HG02981 (cell line): ENCODE measurements around the gene QSOX2.

ENCODE experiments used
- ATAC-seq: cut with Tn5 transposase; IDR thresholded peaks from one replicate; pipeline ENCODE4 v1.9.1; 2021; ENCODE audit warnings: mild to moderate bottlenecking, moderate library complexity; ENCODE audit not compliant: unreplicated experiment

Gene QSOX2

GRCh38 chr9:136223871-136224640 lies 21.6 kb downstream of the QSOX2 start:
- ATAC-seq = no peak

GRCh38 chr9:136222906-136223285 lies 22.7 kb downstream of the QSOX2 start:
- no peak for ATAC-seq

- no peak for ATAC-seq
Measured at GRCh38 chr9:136222166-136222905, 23.3 kb downstream of the QSOX2 start.

- no peak for ATAC-seq
Measured at GRCh38 chr9:136220017-136220729, 25.4 kb downstream of the QSOX2 start.

DNA sequence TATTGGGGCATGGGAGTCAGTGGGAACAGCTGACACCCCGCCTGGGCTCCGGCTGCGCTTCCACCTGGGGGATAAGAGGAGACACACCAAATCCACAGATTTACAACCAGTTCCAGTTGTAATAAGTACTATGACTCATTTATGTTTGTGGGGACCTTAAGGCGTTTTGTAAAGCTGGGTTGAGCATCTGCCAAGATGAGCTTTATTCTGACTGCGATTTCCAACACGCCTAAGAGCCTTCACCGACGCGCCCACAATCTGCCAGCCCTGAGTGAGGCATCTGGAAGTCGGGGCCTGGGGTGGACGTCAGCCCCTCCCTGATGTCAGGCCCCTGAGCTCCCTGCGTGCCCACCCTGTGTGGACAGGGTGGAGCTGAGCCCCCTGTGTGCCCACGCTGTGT lies 26.3 kb downstream of the QSOX2 start:
- no peak for ATAC-seq

- ATAC-seq = no peak
Measured at GRCh38 chr9:136218673-136219072, 26.9 kb downstream of the QSOX2 start.

GRCh38 chr9:136218271-136218670 lies 27.3 kb downstream of the QSOX2 start:
- no peak for ATAC-seq

DNA sequence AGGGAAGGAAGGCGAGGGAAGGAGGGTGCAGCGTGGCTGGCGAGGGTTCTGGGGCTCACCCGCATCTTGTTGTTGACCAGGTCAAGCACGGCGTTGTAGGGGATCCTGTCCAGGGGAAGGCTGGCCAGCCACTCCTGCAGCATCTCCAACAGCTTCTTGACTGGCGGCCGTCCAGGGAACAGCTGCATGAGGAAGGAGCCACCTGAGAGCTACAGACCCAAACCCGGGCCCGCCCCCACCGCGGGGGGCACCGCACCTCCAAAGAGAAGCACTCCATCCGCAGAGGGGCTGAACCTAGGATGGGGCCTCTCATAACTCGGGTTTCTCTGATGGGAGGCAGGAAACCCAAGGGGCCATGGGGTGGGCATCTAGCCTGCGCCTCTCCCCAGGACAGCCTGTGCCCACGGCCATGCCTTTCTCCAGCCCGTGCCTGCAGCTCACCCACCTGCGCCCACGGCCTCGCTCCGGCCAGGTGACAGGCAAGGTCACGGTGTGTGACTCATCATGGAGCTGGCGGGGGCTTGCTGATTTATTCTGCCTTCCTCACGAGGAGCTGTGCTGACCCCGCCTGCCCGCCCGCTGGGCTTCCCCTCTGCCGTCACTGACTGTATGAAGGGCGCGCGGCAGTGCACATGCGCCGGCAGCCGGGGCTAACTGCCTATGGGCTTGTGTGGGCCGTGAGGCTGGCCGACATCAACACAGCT lies 28.9 kb downstream of the QSOX2 start:
- ATAC-seq = no peak

DNA sequence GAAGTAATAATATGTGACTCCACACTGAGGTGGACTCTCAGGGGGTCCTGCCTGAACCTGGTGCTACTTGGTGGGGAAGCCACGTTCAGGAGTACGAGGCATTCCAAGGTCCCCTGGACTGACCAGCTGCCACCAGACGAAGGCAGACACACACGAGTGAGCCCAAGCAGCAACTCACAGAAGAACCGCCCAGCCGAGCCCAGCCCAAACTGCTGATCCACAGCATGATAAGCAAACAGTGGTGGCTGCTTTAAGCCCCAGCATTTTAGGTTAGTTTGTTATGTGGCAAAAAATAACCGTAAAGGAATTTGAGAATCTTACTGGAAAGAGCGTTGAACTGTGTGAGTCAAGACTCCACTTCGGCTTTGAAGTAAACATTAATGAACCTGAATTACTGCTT lies 31.9 kb downstream of the QSOX2 start:
- ATAC-seq = no peak

DNA sequence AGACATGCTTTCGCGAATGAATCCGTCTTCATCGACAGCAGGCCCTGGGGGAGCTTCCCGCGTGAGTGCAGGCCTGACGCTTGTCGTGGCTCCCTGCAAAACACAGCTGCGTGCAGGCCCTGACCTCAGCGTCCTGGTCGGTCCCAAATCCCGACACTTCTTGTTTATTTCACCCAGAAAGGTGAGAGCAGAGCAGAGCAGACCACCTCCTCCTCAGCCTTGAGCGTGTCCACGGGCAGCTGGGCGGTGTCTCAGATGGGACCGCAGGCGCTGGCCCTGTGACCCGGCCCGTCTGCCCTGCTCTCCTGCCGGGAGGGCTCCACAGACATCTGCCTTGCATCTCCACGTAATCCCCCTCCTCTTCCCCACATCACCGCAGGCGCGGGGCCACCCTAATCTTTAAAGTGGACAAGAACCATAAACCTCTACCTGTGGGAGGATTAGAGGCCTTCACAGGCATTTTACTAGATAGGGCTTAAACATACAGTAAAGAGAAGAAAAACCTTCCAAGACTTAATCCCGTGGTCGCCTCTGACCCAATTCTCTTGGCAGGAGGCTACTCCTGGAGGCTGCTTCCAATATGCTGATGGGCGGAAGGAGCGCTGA lies 33.2 kb downstream of the QSOX2 start:
- ATAC-seq = no peak

DNA sequence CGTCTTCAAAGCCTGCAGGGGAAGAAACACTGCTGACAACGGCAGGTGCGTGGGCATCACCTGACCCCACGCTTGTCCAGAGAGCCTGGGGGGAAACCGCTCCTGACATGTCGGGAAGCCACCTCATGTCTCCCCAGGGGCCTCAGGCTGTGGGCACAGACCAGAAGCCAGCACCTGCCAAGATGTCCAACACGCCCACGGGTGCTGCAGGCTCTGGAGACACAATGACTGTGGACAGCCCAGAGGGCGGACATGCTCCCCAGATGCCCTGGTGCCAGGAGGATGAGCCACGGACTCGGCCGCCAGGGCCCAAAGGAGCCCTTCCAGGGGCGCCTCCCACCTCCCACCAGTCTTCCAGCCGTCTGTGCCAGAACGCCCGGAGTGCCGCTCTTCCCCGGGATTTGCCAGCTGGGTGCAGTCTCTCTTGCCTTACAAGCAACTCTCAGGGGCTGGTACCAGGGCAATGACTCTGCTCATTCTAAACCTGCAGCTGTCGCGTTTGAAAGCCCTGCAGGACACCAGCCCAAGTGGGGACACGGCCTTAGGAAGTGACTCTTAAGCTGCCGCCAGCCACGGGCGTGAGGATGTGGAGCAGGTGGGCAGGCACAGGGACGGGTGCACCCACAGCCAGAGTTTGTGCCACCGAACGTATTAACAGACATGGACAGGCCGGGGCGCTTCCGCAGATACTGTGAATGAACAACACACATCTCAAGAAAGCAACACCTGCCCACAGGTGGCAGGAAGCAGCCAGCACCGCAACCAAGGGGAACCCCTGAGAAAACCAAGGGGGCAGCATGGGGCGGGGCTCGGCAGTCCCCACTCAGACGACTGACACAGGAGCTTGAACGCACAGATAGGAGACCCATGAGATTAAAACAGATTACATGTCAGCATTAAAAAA lies 33.9 kb downstream of the QSOX2 start:
- ATAC-seq = no peak

DNA sequence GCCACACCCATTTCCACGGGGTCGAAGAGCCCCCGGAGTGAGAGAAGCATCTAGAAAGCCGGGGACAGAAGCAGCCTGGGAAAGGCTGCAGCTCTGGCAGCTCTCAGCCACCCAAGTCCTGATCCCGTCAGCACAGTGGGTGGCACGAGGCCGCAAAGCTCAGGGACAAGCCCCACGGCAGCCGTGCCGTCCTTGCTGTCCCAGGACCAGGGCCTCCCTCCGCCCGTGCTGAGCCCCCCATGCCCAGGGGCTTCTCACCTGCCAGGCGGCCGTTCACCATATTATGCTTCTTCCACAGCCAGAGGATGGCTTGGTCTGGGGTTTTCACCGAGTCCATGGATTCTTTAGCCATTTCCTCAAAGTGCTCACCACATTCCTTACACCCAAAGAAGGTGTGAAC lies 34.6 kb downstream of the QSOX2 start:
- no peak for ATAC-seq

GRCh38 chr9:136210276-136210675 lies 35.3 kb downstream of the QSOX2 start:
- ATAC-seq = no peak

- ATAC-seq = no peak
Measured at GRCh38 chr9:136209786-136210185, 35.8 kb downstream of the QSOX2 start.

DNA sequence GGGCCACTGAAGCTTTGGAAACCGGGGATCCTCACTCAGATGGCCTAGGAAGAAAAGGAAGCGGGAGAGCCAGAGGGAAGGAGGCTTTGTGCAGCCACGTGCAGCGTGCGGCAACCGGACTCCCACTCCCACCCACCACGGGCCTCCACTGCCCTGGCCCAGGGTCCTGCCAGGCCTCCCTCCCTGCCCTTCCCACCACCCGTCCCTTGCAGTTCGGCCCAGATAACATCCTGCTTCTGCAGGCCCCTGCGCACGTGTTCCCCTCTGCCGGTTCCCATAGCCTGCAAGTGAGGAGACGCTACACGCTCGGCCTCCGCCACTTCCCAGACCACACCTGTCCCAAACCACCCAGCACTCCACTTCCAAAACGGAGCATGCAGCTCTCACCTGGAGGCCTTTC lies 36.4 kb downstream of the QSOX2 start:
- no peak for ATAC-seq

- ATAC-seq = no peak
Measured at GRCh38 chr9:136208675-136209074, 36.9 kb downstream of the QSOX2 start.

- ATAC-seq = no peak
Measured at GRCh38 chr9:136207616-136208015, 38.0 kb downstream of the QSOX2 start.

- ATAC-seq = no peak
Measured at GRCh38 chr9:136206602-136207275, 38.9 kb downstream of the QSOX2 start.

GRCh38 chr9:136205707-136205992 lies 40.0 kb downstream of the QSOX2 start:
- ATAC-seq = no peak
